Mesothelial cell of epicardium (in vitro differentiated cells): ENCODE data around the gene HSPA12B. TPM values are rescaled to one million over a fixed set of nuclear protein-coding genes. Genes with fewer than 3 reads are reported as not detected.

Experiments
- DNase-seq, 2 experiments: peaks; one replicate each; pipeline ENCODE4 v3.0.0; 2021; ENCODE audit warnings: low spot score in 2 of 2; ENCODE audit not compliant: unreplicated experiment in 2 of 2
- H3K27ac Mint-ChIP-seq: 2 replicates; pipeline ENCODE4 v1.8.0; 2021; ENCODE audit warnings: mixed read lengths
- H3K27me3 Mint-ChIP-seq: 2 replicates; pipeline ENCODE4 v1.8.0; 2021; ENCODE audit warnings: low read depth, mixed read lengths
- H3K36me3 Mint-ChIP-seq: 2 replicates; pipeline ENCODE4 v1.8.0; 2021; ENCODE audit warnings: mixed read lengths
- H3K4me1 Mint-ChIP-seq: 2 replicates; pipeline ENCODE4 v1.8.0; 2021; ENCODE audit warnings: mixed read lengths
- H3K4me3 Mint-ChIP-seq: 2 replicates; pipeline ENCODE4 v1.8.0; 2021; ENCODE audit warnings: mild to moderate bottlenecking, moderate library complexity, mixed read lengths
- H3K9me3 Mint-ChIP-seq: 2 replicates; pipeline ENCODE4 v1.8.0; 2021; ENCODE audit warnings: mixed read lengths
- total RNA-seq: library from RNA; stranded (reverse); gene quantifications from 3 replicates; pipeline ENCODE4 v1.2.1, GENCODE V29; 2021
- TF ChIP-seq, protein P1 (sequence below): fragments of 200-600 bp; sonication (generic); IDR thresholded peaks from one replicate; pipeline ENCODE4 v1.5.0; 2021; ENCODE audit warnings: antibody characterized with exemption; ENCODE audit not compliant: unreplicated experiment

HSPA12B gene
- total RNA-seq, 1 donor from 2014 or later = 13.0 TPM

DNA sequence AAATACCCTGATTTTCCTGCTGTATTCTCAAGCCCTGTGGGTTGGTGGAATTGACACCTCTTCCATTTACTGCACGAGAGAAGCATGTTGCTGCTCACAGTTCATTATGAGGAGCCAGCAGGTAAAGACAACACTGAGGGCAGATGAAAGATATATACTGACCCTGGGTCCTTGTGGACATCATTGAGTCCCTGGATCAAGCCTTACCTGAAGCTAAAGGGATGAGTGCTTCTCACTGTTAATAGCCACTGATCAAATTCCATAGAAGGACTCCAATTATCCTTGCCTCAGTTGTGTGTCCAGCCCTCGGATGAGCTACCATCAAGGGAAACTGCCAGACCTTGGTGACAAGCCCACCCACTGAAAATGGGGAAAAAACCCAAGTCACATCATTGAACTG is 12.4 kb upstream of the HSPA12B start:
- Mint-ChIP-seq H3K4me3 (no peak overlapping the region), H3K4me1 (no peaks in the 10 kb centered on the region), H3K9me3 (no peaks in the 10 kb centered on the region), H3K27ac (no peak overlapping the region), H3K27me3 (peaks cover 34% of the 10 kb centered on the region), H3K36me3 (no peaks in the 10 kb centered on the region)
- DNase-seq = no peak
- TF ChIP-seq, protein P1, sequence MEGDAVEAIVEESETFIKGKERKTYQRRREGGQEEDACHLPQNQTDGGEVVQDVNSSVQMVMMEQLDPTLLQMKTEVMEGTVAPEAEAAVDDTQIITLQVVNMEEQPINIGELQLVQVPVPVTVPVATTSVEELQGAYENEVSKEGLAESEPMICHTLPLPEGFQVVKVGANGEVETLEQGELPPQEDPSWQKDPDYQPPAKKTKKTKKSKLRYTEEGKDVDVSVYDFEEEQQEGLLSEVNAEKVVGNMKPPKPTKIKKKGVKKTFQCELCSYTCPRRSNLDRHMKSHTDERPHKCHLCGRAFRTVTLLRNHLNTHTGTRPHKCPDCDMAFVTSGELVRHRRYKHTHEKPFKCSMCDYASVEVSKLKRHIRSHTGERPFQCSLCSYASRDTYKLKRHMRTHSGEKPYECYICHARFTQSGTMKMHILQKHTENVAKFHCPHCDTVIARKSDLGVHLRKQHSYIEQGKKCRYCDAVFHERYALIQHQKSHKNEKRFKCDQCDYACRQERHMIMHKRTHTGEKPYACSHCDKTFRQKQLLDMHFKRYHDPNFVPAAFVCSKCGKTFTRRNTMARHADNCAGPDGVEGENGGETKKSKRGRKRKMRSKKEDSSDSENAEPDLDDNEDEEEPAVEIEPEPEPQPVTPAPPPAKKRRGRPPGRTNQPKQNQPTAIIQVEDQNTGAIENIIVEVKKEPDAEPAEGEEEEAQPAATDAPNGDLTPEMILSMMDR = no peak

DNA sequence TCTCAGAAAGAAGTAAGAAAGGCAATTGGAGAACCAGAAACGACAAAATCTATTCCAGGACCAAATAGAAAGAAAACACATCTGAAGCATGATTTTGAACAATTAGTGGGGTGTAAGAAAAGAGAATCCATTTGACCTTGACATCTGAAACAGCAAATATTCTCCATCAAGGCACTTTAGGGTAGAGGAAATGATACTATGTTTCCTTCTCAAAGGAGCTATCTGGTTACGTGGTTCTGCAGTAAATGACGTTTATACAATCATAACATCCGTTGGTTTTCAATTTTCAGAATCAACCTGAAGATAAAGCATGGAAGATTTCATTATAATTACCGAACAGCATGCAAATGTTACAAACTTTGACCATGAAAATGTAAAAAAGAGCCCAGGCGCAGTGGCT is 11.9 kb upstream of the HSPA12B start:
- DNase-seq = no peak
- Mint-ChIP-seq H3K9me3 (no peaks in the 10 kb centered on the region), H3K27me3 (peaks cover 34% of the 10 kb centered on the region), H3K36me3 (no peaks in the 10 kb centered on the region), H3K4me3 (no peak overlapping the region), H3K4me1 (no peaks in the 10 kb centered on the region), H3K27ac (no peak overlapping the region)
- TF ChIP-seq, protein P1 = no peak

DNA sequence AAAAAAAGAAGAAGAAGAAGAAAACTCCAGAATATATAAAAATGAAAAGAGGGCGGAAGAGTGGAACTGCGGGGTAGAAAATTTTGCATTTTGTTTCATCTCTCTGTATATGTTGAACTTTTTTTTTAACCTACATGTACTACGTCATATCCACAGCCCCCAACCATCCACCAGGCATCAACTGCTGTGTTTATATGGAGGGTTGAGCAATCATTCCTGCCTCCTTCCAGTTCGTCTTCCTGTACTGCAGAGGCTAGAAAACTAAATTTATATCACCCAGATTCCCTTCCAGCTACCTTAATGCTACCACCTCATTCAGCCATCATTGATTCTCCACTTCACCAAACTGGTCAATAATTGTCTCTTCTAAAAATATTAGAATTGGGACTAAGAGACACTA is 10.6 kb upstream of the HSPA12B start:
- Mint-ChIP-seq H3K4me1 (no peaks in the 10 kb centered on the region), H3K27ac (no peak overlapping the region), H3K4me3 (no peak overlapping the region), H3K36me3 (no peaks in the 10 kb centered on the region), H3K9me3 (no peaks in the 10 kb centered on the region), H3K27me3 (peaks cover 40% of the 10 kb centered on the region)
- DNase-seq = no peak
- TF ChIP-seq, protein P1 = no peak

DNA sequence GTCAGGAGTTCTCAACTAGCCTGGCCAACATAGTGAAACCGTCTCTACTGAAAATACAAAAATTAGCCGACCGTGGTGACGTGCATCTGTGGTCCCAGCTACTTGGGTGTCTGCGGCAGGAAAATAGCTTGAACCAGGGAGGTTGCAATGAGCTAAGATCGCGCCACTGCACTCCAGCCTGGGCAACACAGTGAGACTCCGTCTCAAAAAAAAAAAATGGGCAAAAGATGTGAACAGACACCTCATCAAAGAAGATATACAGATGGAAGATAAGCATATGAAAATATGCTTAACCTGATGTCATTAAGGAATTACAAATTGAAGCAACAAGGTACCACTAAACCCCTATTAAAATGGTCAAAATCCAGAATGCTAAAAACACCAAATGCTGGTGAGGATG is 9.2 kb upstream of the HSPA12B start:
- Mint-ChIP-seq H3K9me3 (no peaks in the 10 kb centered on the region), H3K27ac (no peak overlapping the region)

DNA sequence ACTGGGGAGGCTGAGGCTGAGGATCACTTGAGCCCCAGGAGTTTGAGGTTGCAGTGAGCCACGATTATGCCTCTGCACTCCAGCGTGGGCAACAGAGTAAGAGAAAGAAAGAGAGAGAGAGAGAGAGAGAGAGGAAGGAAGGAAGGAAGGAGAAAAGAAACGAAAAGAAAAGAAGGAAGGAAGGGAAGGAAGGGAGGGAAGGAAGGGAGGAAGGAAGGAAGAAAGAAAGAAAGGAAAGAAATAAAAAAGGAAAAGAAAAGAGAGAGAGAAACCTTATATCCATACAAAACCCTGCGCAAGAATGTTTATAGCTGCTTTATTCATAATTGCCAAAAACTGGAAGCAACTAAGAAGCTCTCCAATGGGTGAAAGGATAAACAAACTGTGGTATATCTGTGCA is 8.1 kb upstream of the HSPA12B start:
- TF ChIP-seq, protein P1 = no peak
- Mint-ChIP-seq H3K4me3 (no peak overlapping the region), H3K4me1 (peaks cover 11% of the 10 kb centered on the region), H3K36me3 (no peaks in the 10 kb centered on the region), H3K9me3 (no peaks in the 10 kb centered on the region), H3K27ac (no peak overlapping the region), H3K27me3 (peaks cover 57% of the 10 kb centered on the region)
- no peak for DNase-seq

More for the DNA sequence above, 9.2 kb upstream of the HSPA12B start:
- peaks cover 11% of the 10 kb centered on the region for H3K4me1 Mint-ChIP-seq
- DNase-seq = no peak
- H3K27me3 Mint-ChIP-seq = peaks cover 53% of the 10 kb centered on the region
- H3K36me3 Mint-ChIP-seq = no peaks in the 10 kb centered on the region
- no peak overlapping the region for H3K4me3 Mint-ChIP-seq
- TF ChIP-seq, protein P1 = no peak
